Neural cell (in vitro differentiated cells): Measurements from ENCODE around the gene LCE6A. TPM values are rescaled to one million over a fixed set of nuclear protein-coding genes. Genes with fewer than 3 reads are reported as not detected.

ENCODE experiments used
- H2AFZ ChIP-seq: fragments of 200-600, 300-800 bp; sonication (generic), shearing (Covaris generic); 2 replicates; pipeline ENCODE4 v1.6.0; 2014; ENCODE audit warnings: low read depth, mild to moderate bottlenecking, antibody characterized with exemption, low read length, moderate library complexity
- H3F3A ChIP-seq: fragments of 200-600 bp; shearing (Covaris generic); 2 replicates; pipeline ENCODE4 v1.6.1; 2016; ENCODE audit warnings: mild to moderate bottlenecking, moderate library complexity, mixed read lengths, antibody characterized with exemption, low read length; ENCODE audit not compliant: insufficient read depth, poor library complexity, severe bottlenecking
- H3K27ac ChIP-seq: fragments of 200-600, 300-800 bp; sonication (generic), shearing (Covaris generic); 2 replicates; pipeline ENCODE4 v1.5.1; 2014; ENCODE audit warnings: mild to moderate bottlenecking, low read length, moderate library complexity
- H3K27me3 ChIP-seq: fragments of 300-800, 200-600 bp; sonication (generic), shearing (Covaris generic); 2 replicates; pipeline ENCODE4 v1.6.0; 2014; ENCODE audit warnings: mild to moderate bottlenecking, low read depth, low read length, moderate library complexity; ENCODE audit not compliant: insufficient read depth
- H3K36me3 ChIP-seq: fragments of 300-800, 200-600 bp; sonication (generic), shearing (Covaris generic); 2 replicates; pipeline ENCODE4 v1.5.1; 2014; ENCODE audit warnings: mild to moderate bottlenecking, antibody characterized with exemption, low read length, moderate library complexity; ENCODE audit not compliant: insufficient read depth
- H3K4me2 ChIP-seq: fragments of 300-800, 200-600 bp; sonication (generic), shearing (Covaris generic); 2 replicates; pipeline ENCODE4 v1.6.0; 2014; ENCODE audit warnings: mild to moderate bottlenecking, low read length
- H3K4me3 ChIP-seq: fragments of 300-800, 200-600 bp; sonication (generic), shearing (Covaris generic); 2 replicates; pipeline ENCODE4 v1.5.1; 2014; ENCODE audit warnings: mild to moderate bottlenecking, low read length, moderate library complexity
- H3K79me2 ChIP-seq: fragments of 200-600 bp; shearing (Covaris generic); replicated peaks from 2 replicates; pipeline ENCODE4 v1.6.0; 2014; ENCODE audit warnings: mild to moderate bottlenecking, low read length, moderate library complexity; ENCODE audit not compliant: insufficient read depth
- H3K9ac ChIP-seq: fragments of 300-800, 200-600 bp; sonication (generic), shearing (Covaris generic); 2 replicates; pipeline ENCODE4 v1.6.1; 2016; ENCODE audit warnings: mild to moderate bottlenecking, low read length, mixed read lengths
- H3K9me2 ChIP-seq: fragments of 200-600 bp; shearing (Covaris generic); 2 replicates; pipeline ENCODE4 v1.6.1; 2016; ENCODE audit warnings: mild to moderate bottlenecking, low read length, mixed read lengths; ENCODE audit not compliant: insufficient read depth
- H3K9me3 ChIP-seq: fragments of 200-600, 300-800 bp; sonication (generic), shearing (Covaris generic); 2 replicates; pipeline ENCODE4 v1.6.1; 2016; ENCODE audit warnings: mild to moderate bottlenecking, mixed run types, low read length, moderate library complexity, mixed read lengths
- H4K20me1 ChIP-seq: fragments of 200-600 bp; shearing (Covaris generic); 2 replicates; pipeline ENCODE4 v1.6.1; 2016; ENCODE audit warnings: mild to moderate bottlenecking, mixed run types; ENCODE audit not compliant: insufficient read depth
- EP300 ChIP-seq: fragments of 450-650 bp; conservative IDR thresholded peaks from 2 replicates; pipeline ENCODE4 v1.6.1; 2014; ENCODE audit warnings: antibody characterized with exemption, mild to moderate bottlenecking, moderate library complexity; ENCODE audit not compliant: poor library complexity, severe bottlenecking
- EZH2 ChIP-seq: fragments of 200-600, 300-800 bp; shearing (Covaris generic), sonication (generic); IDR thresholded peaks from 2 replicates; pipeline ENCODE4 v1.6.1; 2014; ENCODE audit warnings: antibody characterized with exemption, low read length, borderline replicate concordance, mild to moderate bottlenecking; ENCODE audit not compliant: insufficient read depth, poor library complexity, severe bottlenecking
- MXI1 ChIP-seq: fragments of 450-650 bp; conservative IDR thresholded peaks from 2 replicates; pipeline ENCODE4 v1.6.1; 2014; ENCODE audit warnings: antibody characterized with exemption, mild to moderate bottlenecking; ENCODE audit not compliant: poor library complexity, severe bottlenecking
- POLR2AphosphoS5 ChIP-seq: IDR thresholded peaks from 2 replicates; pipeline ENCODE4 v1.6.1; 2012
- RAD21 ChIP-seq: fragments of 450-650 bp; conservative IDR thresholded peaks from 2 replicates; pipeline ENCODE4 v1.6.1; 2014; ENCODE audit warnings: antibody characterized with exemption, mild to moderate bottlenecking, moderate library complexity
- REST ChIP-seq: IDR thresholded peaks from 2 replicates; pipeline ENCODE4 v1.6.1; 2012; ENCODE audit warnings: borderline replicate concordance
- SMC3 ChIP-seq: fragments of 450-650 bp; conservative IDR thresholded peaks from 2 replicates; pipeline ENCODE4 v1.6.1; 2014; ENCODE audit warnings: antibody characterized with exemption, mild to moderate bottlenecking, moderate library complexity; ENCODE audit not compliant: poor library complexity
- TAF1 ChIP-seq: IDR thresholded peaks from 2 replicates; pipeline ENCODE4 v1.6.1; 2012; ENCODE audit warnings: low read depth
- polyA plus RNA-seq: library from polyadenylated mRNA; depleted of rRNA; stranded (reverse); fragments of >200 nt; gene quantifications from 2 replicates; pipeline ENCODE4 v1.2.3, GENCODE V29; 2014
- TF ChIP-seq, protein P1 (sequence below): fragments of 450-650 bp; IDR thresholded peaks from 2 replicates; pipeline ENCODE4 v1.5.1; 2014; ENCODE audit warnings: antibody characterized with exemption, mild to moderate bottlenecking, moderate library complexity; ENCODE audit not compliant: poor library complexity, severe bottlenecking

Gene LCE6A
- polyA plus RNA-seq, 1 donor from 2014 or later: not detected

DNA sequence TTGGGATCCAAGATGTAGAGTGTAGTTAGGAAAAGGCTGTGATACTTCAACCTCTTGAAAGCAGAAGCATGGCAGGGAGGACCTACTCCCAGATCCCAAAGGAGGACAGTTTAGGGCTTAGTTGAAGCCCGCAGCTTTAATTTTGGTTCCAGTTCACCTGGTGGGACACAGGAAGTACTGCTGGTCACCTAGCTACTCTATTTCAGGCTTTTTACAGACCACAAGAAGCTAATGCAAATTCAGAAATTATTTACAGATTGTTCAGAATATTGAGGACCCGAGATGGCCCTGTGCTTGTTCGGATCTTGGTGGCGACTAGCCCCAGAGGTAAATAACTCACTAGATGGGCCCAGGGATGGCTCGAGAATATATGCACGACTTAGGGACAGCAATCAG, 29.1 kb downstream of the LCE6A start:
- no peaks in the 10 kb centered on the region for H3K27me3 ChIP-seq
- H3K27ac ChIP-seq: no peak overlapping the region
- H3K4me2 ChIP-seq: no peak overlapping the region
- no peak overlapping the region for H3K4me3 ChIP-seq
- no peaks in the 10 kb centered on the region for H3K9me2 ChIP-seq
- H3K79me2 ChIP-seq: no peaks in the 10 kb centered on the region
- no peak overlapping the region for H2AFZ ChIP-seq
- H3K36me3 ChIP-seq: no peaks in the 10 kb centered on the region
- H4K20me1 ChIP-seq: no peaks in the 10 kb centered on the region
- TF ChIP-seq, protein P1, sequence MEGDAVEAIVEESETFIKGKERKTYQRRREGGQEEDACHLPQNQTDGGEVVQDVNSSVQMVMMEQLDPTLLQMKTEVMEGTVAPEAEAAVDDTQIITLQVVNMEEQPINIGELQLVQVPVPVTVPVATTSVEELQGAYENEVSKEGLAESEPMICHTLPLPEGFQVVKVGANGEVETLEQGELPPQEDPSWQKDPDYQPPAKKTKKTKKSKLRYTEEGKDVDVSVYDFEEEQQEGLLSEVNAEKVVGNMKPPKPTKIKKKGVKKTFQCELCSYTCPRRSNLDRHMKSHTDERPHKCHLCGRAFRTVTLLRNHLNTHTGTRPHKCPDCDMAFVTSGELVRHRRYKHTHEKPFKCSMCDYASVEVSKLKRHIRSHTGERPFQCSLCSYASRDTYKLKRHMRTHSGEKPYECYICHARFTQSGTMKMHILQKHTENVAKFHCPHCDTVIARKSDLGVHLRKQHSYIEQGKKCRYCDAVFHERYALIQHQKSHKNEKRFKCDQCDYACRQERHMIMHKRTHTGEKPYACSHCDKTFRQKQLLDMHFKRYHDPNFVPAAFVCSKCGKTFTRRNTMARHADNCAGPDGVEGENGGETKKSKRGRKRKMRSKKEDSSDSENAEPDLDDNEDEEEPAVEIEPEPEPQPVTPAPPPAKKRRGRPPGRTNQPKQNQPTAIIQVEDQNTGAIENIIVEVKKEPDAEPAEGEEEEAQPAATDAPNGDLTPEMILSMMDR: peak; percentile 2
- no peak for TF ChIP-seq EP300
- H3K9me3 ChIP-seq: no peaks in the 10 kb centered on the region
- no peaks in the 10 kb centered on the region for H3F3A ChIP-seq
- H3K9ac ChIP-seq: no peak overlapping the region

DNA sequence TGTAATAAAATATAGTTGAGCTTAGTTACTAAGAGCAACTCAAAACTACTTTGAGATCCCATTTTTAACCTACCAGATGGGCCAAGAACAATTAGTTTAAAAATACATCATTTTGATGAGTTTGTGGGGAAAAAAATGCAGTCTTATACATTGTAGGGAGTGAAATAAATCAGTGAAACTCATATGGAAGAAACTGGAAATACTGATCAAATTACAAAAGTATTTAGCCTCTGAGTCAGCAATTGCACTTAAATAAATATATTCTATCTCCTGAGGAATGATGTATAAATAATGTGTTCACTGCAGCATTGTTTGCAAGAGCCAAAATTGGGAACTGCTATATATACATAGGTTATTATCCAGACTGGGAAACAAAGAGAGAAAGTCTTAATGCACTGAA, 30.8 kb downstream of the LCE6A start:
- H4K20me1 ChIP-seq: no peaks in the 10 kb centered on the region
- H3K27ac ChIP-seq: no peak overlapping the region
- H3K4me3 ChIP-seq: no peak overlapping the region
- no peaks in the 10 kb centered on the region for H3K79me2 ChIP-seq
- no peaks in the 10 kb centered on the region for H3K9me2 ChIP-seq
- no peaks in the 10 kb centered on the region for H3F3A ChIP-seq
- H3K9ac ChIP-seq: no peak overlapping the region
- H3K27me3 ChIP-seq: no peaks in the 10 kb centered on the region
- H3K4me2 ChIP-seq: no peak overlapping the region
- no peaks in the 10 kb centered on the region for H3K36me3 ChIP-seq
- H3K9me3 ChIP-seq: no peaks in the 10 kb centered on the region
- no peak overlapping the region for H2AFZ ChIP-seq
- TF ChIP-seq TAF1 (no peak), REST (no peak), MXI1 (no peak), EP300 (no peak), RAD21 (no peak), EZH2 (no peak), POLR2AphosphoS5 (no peak), SMC3 (no peak)
- TF ChIP-seq, protein P1: no peak
